ENCODE data around the gene CAPN10.

The CAPN10 gene

GRCh38 chr2:240631548-240632305, 45.2 kb downstream of the CAPN10 start:
- H3K4me3 Mint-ChIP-seq: no peak overlapping the region
- H3K4me1 Mint-ChIP-seq: peaks cover 11% of the 10 kb centered on the region
- H3K9me3 Mint-ChIP-seq: peaks cover 42% of the 10 kb centered on the region
- no peaks in the 10 kb centered on the region for H3K36me3 Mint-ChIP-seq (ENCODE audit: low read depth)
- peaks cover 4% of the 10 kb centered on the region for H3K27me3 Mint-ChIP-seq (ENCODE audit: low read depth, poor library complexity)
- TF ChIP-seq CTCF (IDR thresholded peaks at IDR 0.05): no peak
- H3K27ac Mint-ChIP-seq: no peak overlapping the region
- no peak for DNase-seq

GRCh38 chr2:240632306-240632721, 45.8 kb downstream of the CAPN10 start:
- peaks cover 42% of the 10 kb centered on the region for H3K9me3 Mint-ChIP-seq
- peaks cover 10% of the 10 kb centered on the region for H3K27me3 Mint-ChIP-seq (ENCODE audit: low read depth, poor library complexity)
- H3K4me3 Mint-ChIP-seq: no peak overlapping the region
- DNase-seq: no peak
- no peak overlapping the region for H3K27ac Mint-ChIP-seq
- peaks cover 6% of the 10 kb centered on the region for H3K4me1 Mint-ChIP-seq
- no peaks in the 10 kb centered on the region for H3K36me3 Mint-ChIP-seq (ENCODE audit: low read depth)
- no peak for TF ChIP-seq CTCF (IDR thresholded peaks at IDR 0.05)

- TF ChIP-seq CTCF (IDR thresholded peaks at IDR 0.05): no peak
- H3K36me3 Mint-ChIP-seq (ENCODE audit: low read depth): no peaks in the 10 kb centered on the region
- H3K4me1 Mint-ChIP-seq: no peaks in the 10 kb centered on the region
- no peak overlapping the region for H3K4me3 Mint-ChIP-seq
- H3K27ac Mint-ChIP-seq: no peak overlapping the region
- H3K9me3 Mint-ChIP-seq: peaks cover 50% of the 10 kb centered on the region
- no peak for DNase-seq
- peaks cover 41% of the 10 kb centered on the region for H3K27me3 Mint-ChIP-seq (ENCODE audit: low read depth, poor library complexity)
Observed at GRCh38 chr2:240635121-240635997, 48.8 kb downstream of the CAPN10 start.

GRCh38 chr2:240635998-240636547, 49.5 kb downstream of the CAPN10 start:
- DNase-seq: no peak
- TF ChIP-seq CTCF (IDR thresholded peaks at IDR 0.05): no peak
- H3K9me3 Mint-ChIP-seq: peaks cover 50% of the 10 kb centered on the region
- peaks cover 48% of the 10 kb centered on the region for H3K27me3 Mint-ChIP-seq (ENCODE audit: low read depth, poor library complexity)
- H3K36me3 Mint-ChIP-seq (ENCODE audit: low read depth): no peaks in the 10 kb centered on the region
- no peak overlapping the region for H3K4me3 Mint-ChIP-seq
- H3K27ac Mint-ChIP-seq: no peak overlapping the region
- H3K4me1 Mint-ChIP-seq: no peaks in the 10 kb centered on the region

GRCh38 chr2:240636563-240637115, 50.1 kb downstream of the CAPN10 start:
- Mint-ChIP-seq H3K4me3 (no peak overlapping the region), H3K36me3 (ENCODE audit: low read depth) (no peaks in the 10 kb centered on the region), H3K27me3 (ENCODE audit: low read depth, poor library complexity) (peaks cover 48% of the 10 kb centered on the region), H3K4me1 (no peaks in the 10 kb centered on the region), H3K27ac (no peak overlapping the region), H3K9me3 (peaks cover 48% of the 10 kb centered on the region)
- TF ChIP-seq CTCF (IDR thresholded peaks at IDR 0.05): no peak
- DNase-seq: no peak
